K562 (cell line): ENCODE measurements around the gene RHBDF2. TPM values are rescaled to one million over a fixed set of nuclear protein-coding genes. Genes with fewer than 3 reads are reported as not detected.
A peak's percentile ranks its signal among the peaks of the same experiment; 100 is the strongest.

Experiments
- ARHGAP35 ChIP-seq: fragments of 450-650 bp; IDR thresholded peaks from 2 replicates; pipeline ENCODE4 v1.6.1; 2018; ENCODE audit not compliant: partially characterized antibody
- ASH1L ChIP-seq: fragments of 450-650 bp; IDR thresholded peaks from 2 replicates; pipeline ENCODE4 v1.6.1; 2018; ENCODE audit warnings: borderline replicate concordance, mild to moderate bottlenecking, low read depth; ENCODE audit not compliant: partially characterized antibody
- HBP1 ChIP-seq: fragments of 450-650 bp; formaldehyde crosslinking; IDR thresholded peaks from 2 replicates; pipeline ENCODE4 v1.4.0; 2022; ENCODE audit warnings: missing genetic modification characterization
- LEF1 ChIP-seq: fragments of 450-650 bp; IDR thresholded peaks from 2 replicates; pipeline ENCODE4 v1.6.1; 2016; ENCODE audit warnings: mild to moderate bottlenecking
- MLLT1 ChIP-seq, 2 experiments: fragments of 450-650 bp; IDR thresholded peaks; 2 replicates each; pipeline ENCODE4 v1.6.1; 2016
- NBN ChIP-seq: fragments of 450-650 bp; IDR thresholded peaks from 2 replicates; pipeline ENCODE4 v1.6.1; 2016; ENCODE audit warnings: low read depth, mild to moderate bottlenecking
- TSC22D4 ChIP-seq: fragments of 450-650 bp; IDR thresholded peaks from 2 replicates; pipeline ENCODE4 v1.6.1; 2016; ENCODE audit warnings: missing genetic modification characterization, missing biosample characterization, control low read depth
- ZBTB33 ChIP-seq: sonication (generic); formaldehyde crosslinking; IDR thresholded peaks from 2 replicates; pipeline ENCODE4 v1.8.1; 2023; ENCODE audit warnings: mild to moderate bottlenecking, missing genetic modification reagents
- polyA plus RNA-seq, 8 experiments: library from polyadenylated mRNA; depleted of rRNA in 4 of 8; stranded (reverse) in 5 of 8; unstranded in 3 of 8; fragments of >200 nt; fragmentation: Nextera tagmentation in 2 of 8; fragmentation: Illumina TruSeq in 1 of 8; extraction: Ambion mirVana in 2 of 8; extraction: Trizol in 1 of 8; gene quantifications; 2 replicates each; pipeline versions ENCODE4 v1.2.1 to v1.2.3, GENCODE V29; 2011 to 2014; ENCODE audit warnings: inconsistent platforms in 1 of 8, missing spikeins in 1 of 8
- total RNA-seq, 7 experiments: library from RNA; depleted of rRNA in 6 of 7; stranded (reverse); fragments of >200 nt in 6 of 7; fragmentation: Illumina TruSeq in 2 of 7; extraction: Trizol in 2 of 7; gene quantifications; 2 replicates each; pipeline versions ENCODE4 v1.2.1 to v1.2.3, GENCODE V29; 2011 to 2021; ENCODE audit warnings: low replicate concordance in 1 of 7
- TF ChIP-seq, protein P1 (sequence below): fragments of 250-450 bp; sonication (Bioruptor Pico); IDR thresholded peaks from 2 replicates; pipeline ENCODE4 v1.4.0; 2020
- TF ChIP-seq, protein P2 (sequence below): fragments of 450-650 bp; IDR thresholded peaks from 2 replicates; pipeline ENCODE4 v1.6.1; 2017; ENCODE audit warnings: antibody characterized with exemption

RHBDF2 gene
- total and polyA plus RNA-seq, 9 of the 15 experiments (the other 6 are each of a cell fraction or from before 2014, with no cell fraction given): 0.04 to 2.8 (median 1.1) TPM

DNA sequence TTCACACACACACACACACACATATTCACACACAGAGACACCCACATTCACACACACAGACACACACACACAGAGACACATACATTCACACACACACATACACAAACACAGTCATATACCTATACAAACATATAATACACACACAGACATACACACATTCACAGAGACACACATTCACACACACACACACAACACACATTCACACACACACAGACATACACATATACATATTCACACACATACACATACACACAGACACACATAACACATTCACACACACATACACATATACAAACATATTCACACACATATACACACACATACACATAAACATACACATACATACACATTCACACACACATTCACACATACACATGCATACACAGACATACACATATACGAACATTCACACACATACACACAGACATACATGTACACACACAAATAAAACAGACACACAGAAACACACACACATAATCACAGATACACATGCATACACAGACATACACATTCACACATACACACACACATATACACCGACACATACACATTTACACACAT is 46.5 kb upstream of the RHBDF2 start (continued):
- peak; percentile 35; the same call in 1 of the 2 replicates for TF ChIP-seq HBP1 (CRISPR knock-in tag)
- TF ChIP-seq LEF1: no peak
- TF ChIP-seq ASH1L: peak; percentile 10
- peak; percentile 70 to 72; a peak in 3 of 4 replicates for TF ChIP-seq MLLT1 (IDR thresholded peaks at IDR 0.05)
- TF ChIP-seq, protein P1, sequence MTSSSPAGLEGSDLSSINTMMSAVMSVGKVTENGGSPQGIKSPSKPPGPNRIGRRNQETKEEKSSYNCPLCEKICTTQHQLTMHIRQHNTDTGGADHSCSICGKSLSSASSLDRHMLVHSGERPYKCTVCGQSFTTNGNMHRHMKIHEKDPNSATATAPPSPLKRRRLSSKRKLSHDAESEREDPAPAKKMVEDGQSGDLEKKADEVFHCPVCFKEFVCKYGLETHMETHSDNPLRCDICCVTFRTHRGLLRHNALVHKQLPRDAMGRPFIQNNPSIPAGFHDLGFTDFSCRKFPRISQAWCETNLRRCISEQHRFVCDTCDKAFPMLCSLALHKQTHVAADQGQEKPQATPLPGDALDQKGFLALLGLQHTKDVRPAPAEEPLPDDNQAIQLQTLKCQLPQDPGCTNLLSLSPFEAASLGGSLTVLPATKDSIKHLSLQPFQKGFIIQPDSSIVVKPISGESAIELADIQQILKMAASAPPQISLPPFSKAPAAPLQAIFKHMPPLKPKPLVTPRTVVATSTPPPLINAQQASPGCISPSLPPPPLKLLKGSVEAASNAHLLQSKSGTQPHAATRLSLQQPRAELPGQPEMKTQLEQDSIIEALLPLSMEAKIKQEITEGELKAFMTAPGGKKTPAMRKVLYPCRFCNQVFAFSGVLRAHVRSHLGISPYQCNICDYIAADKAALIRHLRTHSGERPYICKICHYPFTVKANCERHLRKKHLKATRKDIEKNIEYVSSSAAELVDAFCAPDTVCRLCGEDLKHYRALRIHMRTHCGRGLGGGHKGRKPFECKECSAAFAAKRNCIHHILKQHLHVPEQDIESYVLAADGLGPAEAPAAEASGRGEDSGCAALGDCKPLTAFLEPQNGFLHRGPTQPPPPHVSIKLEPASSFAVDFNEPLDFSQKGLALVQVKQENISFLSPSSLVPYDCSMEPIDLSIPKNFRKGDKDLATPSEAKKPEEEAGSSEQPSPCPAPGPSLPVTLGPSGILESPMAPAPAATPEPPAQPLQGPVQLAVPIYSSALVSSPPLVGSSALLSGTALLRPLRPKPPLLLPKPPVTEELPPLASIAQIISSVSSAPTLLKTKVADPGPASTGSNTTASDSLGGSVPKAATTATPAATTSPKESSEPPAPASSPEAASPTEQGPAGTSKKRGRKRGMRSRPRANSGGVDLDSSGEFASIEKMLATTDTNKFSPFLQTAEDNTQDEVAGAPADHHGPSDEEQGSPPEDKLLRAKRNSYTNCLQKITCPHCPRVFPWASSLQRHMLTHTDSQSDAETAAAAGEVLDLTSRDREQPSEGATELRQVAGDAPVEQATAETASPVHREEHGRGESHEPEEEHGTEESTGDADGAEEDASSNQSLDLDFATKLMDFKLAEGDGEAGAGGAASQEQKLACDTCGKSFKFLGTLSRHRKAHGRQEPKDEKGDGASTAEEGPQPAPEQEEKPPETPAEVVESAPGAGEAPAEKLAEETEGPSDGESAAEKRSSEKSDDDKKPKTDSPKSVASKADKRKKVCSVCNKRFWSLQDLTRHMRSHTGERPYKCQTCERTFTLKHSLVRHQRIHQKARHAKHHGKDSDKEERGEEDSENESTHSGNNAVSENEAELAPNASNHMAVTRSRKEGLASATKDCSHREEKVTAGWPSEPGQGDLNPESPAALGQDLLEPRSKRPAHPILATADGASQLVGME: no peak
- no peak for TF ChIP-seq ZBTB33 (CRISPR knock-in tag)
- 0 out of 2 replicates have a peak, but pooled peaks have one; percentile 41 for TF ChIP-seq NBN
- TF ChIP-seq ARHGAP35: peak; percentile 62
- peak; percentile 97 for TF ChIP-seq TSC22D4 (tag)
- TF ChIP-seq, protein P2, sequence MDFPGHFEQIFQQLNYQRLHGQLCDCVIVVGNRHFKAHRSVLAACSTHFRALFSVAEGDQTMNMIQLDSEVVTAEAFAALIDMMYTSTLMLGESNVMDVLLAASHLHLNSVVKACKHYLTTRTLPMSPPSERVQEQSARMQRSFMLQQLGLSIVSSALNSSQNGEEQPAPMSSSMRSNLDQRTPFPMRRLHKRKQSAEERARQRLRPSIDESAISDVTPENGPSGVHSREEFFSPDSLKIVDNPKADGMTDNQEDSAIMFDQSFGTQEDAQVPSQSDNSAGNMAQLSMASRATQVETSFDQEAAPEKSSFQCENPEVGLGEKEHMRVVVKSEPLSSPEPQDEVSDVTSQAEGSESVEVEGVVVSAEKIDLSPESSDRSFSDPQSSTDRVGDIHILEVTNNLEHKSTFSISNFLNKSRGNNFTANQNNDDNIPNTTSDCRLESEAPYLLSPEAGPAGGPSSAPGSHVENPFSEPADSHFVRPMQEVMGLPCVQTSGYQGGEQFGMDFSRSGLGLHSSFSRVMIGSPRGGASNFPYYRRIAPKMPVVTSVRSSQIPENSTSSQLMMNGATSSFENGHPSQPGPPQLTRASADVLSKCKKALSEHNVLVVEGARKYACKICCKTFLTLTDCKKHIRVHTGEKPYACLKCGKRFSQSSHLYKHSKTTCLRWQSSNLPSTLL: peak; percentile 49; the same call in 1 of the 2 replicates
- TF ChIP-seq, all 486 proteins: peak for 50
